ENCODE measurements around the gene AGAP2.

GRCh38 chr12:57735198-57735855 is 3.2 kb downstream of the AGAP2 start:
- TF ChIP-seq POLR2A (IDR thresholded peaks at IDR 0.05) (no peak), CTCF (IDR thresholded peaks at IDR 0.05) (no peak)
